ENCODE data around the gene LMAN2. TPM values are rescaled to one million over a fixed set of nuclear protein-coding genes. Genes with fewer than 3 reads are reported as not detected.

The LMAN2 gene
- total RNA-seq, 2 experiments from 2014 or later: 74.5 to 92.1 TPM

- H3K4me1 Mint-ChIP-seq: peaks cover 42% of the 10 kb centered on the region
- POLR2A ChIA-PET: interaction anchor here (0.7 to 2.2 kb wide), 12 partner anchors 9 to 226 kb away, joined by 3 to 20 read pairs (median 4); partner anchors contain the start of genes GRK6 and LMAN2
- DNase-seq: peak; percentile 76
- intact Hi-C loops (cut with DNase I, micrococcal nuclease): loop anchor here (1.0 to 10.0 kb wide), 13 partner anchors 10 to 275 kb away; partner anchors contain the start of genes LMAN2 (in 2 of the 2), GRK6 (in 1 of the 2) and MXD3 (in 1 of the 2)
- no peaks in the 10 kb centered on the region for H3K9me3 Mint-ChIP-seq (ENCODE audit: low read depth)
- H3K4me3 Mint-ChIP-seq: peak overlapping the region; percentile 38
- CTCF ChIA-PET: interaction anchor here (0.6 to 13.1 kb wide), 37 partner anchors 10 to 700 kb away, joined by 3 to 195 read pairs (median 7); partner anchors contain the start of genes GRK6, LMAN2, PDLIM7 and PFN3
- peaks cover 1% of the 10 kb centered on the region for H3K27me3 Mint-ChIP-seq
- H3K27ac Mint-ChIP-seq: peak overlapping the region; percentile 87
- no peaks in the 10 kb centered on the region for H3K36me3 Mint-ChIP-seq (ENCODE audit: low read depth)
- peak; percentile 77 for ATAC-seq
Measured at GRCh38 chr5:177389241-177390169, 38.0 kb upstream of the LMAN2 start.

GRCh38 chr5:177388521-177389052, 37.1 kb upstream of the LMAN2 start:
- peaks cover 1% of the 10 kb centered on the region for H3K27me3 Mint-ChIP-seq
- H3K4me1 Mint-ChIP-seq: peaks cover 43% of the 10 kb centered on the region
- no peaks in the 10 kb centered on the region for H3K36me3 Mint-ChIP-seq (ENCODE audit: low read depth)
- intact Hi-C loops (cut with DNase I, micrococcal nuclease): loop anchor here (1.0 to 10.0 kb wide), 4 partner anchors 9 to 74 kb away; partner anchors contain the start of genes LMAN2 (in 1 of the 2) and MXD3 (in 1 of the 2)
- CTCF ChIA-PET: interaction anchor here (0.6 to 13.1 kb wide), 18 partner anchors 9 to 701 kb away, joined by 3 to 195 read pairs (median 8); partner anchors contain the start of genes PDLIM7, PFN3 and RGS14
- DNase-seq (no peak), ATAC-seq (no peak)
- no peaks in the 10 kb centered on the region for H3K9me3 Mint-ChIP-seq (ENCODE audit: low read depth)
- POLR2A ChIA-PET: interaction anchor here (1.4 to 2.2 kb wide), 2 partner anchors 9 to 38 kb away, joined by 5 to 7 read pairs; partner anchors contain the start of gene GRK6
- peak overlapping the region; percentile 5 for H3K27ac Mint-ChIP-seq
- no peak overlapping the region for H3K4me3 Mint-ChIP-seq

GRCh38 chr5:177387405-177387804, 35.9 kb upstream of the LMAN2 start:
- POLR2A ChIA-PET: no interaction called here
- intact Hi-C loops (cut with DNase I, micrococcal nuclease): loop anchor here in 1 of 2 experiments (5.0 to 10.0 kb wide), 2 partner anchors 35 to 73 kb away; partner anchors contain the start of genes LMAN2 and MXD3
- ATAC-seq: no peak
- DNase-seq: no peak
- H3K9me3 Mint-ChIP-seq (ENCODE audit: low read depth): no peaks in the 10 kb centered on the region
- H3K4me1 Mint-ChIP-seq: peaks cover 50% of the 10 kb centered on the region
- H3K36me3 Mint-ChIP-seq (ENCODE audit: low read depth): no peaks in the 10 kb centered on the region
- H3K27me3 Mint-ChIP-seq: peaks cover 1% of the 10 kb centered on the region
- CTCF ChIA-PET: interaction anchor here (0.9 to 13.1 kb wide), 3 partner anchors 15 to 27 kb away, joined by 3 to 195 read pairs (median 5); partner anchors contain the start of gene PFN3
- H3K27ac Mint-ChIP-seq: no peak overlapping the region
- no peak overlapping the region for H3K4me3 Mint-ChIP-seq

GRCh38 chr5:177386542-177386941, 35.1 kb upstream of the LMAN2 start:
- no peak for DNase-seq
- Mint-ChIP-seq H3K4me1 (peaks cover 52% of the 10 kb centered on the region), H3K27ac (no peak overlapping the region), H3K36me3 (ENCODE audit: low read depth) (no peaks in the 10 kb centered on the region), H3K4me3 (no peak overlapping the region), H3K9me3 (ENCODE audit: low read depth) (no peaks in the 10 kb centered on the region), H3K27me3 (peaks cover 1% of the 10 kb centered on the region)
- ChIA-PET CTCF (interaction anchor here (0.6 to 13.1 kb wide), 3 partner anchors 15 to 500 kb away, joined by 3 to 195 read pairs (median 3); partner anchors contain the start of gene PFN3), POLR2A (no interaction called here)
- no peak for ATAC-seq
- intact Hi-C loops (cut with DNase I, micrococcal nuclease): loop anchor here in 1 of 2 experiments (5.0 to 10.0 kb wide), 2 partner anchors 34 to 72 kb away; partner anchors contain the start of genes LMAN2 and MXD3

- ChIA-PET POLR2A (interaction anchor here (0.6 kb wide), 1 partner anchor 62 kb away, joined by 3 read pairs; no protein-coding TSS in a partner anchor), CTCF (interaction anchor here (13.1 kb wide), 1 partner anchor 17 kb away, joined by 195 read pairs; the partner anchor contains the start of gene PFN3)
- no peak overlapping the region for H3K27ac Mint-ChIP-seq
- DNase-seq (no peak), ATAC-seq (no peak)
- H3K4me1 Mint-ChIP-seq: peaks cover 47% of the 10 kb centered on the region
- no peaks in the 10 kb centered on the region for H3K36me3 Mint-ChIP-seq (ENCODE audit: low read depth)
- H3K27me3 Mint-ChIP-seq: peaks cover 1% of the 10 kb centered on the region
- intact Hi-C loops (cut with DNase I, micrococcal nuclease): loop anchor here in 1 of 2 experiments (5.0 to 10.0 kb wide), 2 partner anchors 33 to 71 kb away; partner anchors contain the start of genes LMAN2 and MXD3
- no peaks in the 10 kb centered on the region for H3K9me3 Mint-ChIP-seq (ENCODE audit: low read depth)
- no peak overlapping the region for H3K4me3 Mint-ChIP-seq
Measured at GRCh38 chr5:177385720-177386119, 34.3 kb upstream of the LMAN2 start.

GRCh38 chr5:177384134-177384533, 32.7 kb upstream of the LMAN2 start, which contains the start of gene SLC34A1:
TSS of gene SLC34A1 (plus strand) at chr5:177384434. CDS start at chr5:177385742, 1,308 bp downstream.
- no peak within 1 kb of the TSS for H3K4me3 Mint-ChIP-seq
- DNase-seq (no peak), ATAC-seq (no peak)
- H3K36me3 Mint-ChIP-seq (ENCODE audit: low read depth): no peaks in the 10 kb centered on the region
- peaks cover 1% of the 10 kb centered on the region for H3K27me3 Mint-ChIP-seq
- intact Hi-C loops (cut with DNase I, micrococcal nuclease): loop anchor here in 1 of 2 experiments (10.0 kb wide), 1 partner anchor 69 kb away; the partner anchor contains the start of gene MXD3
- no peaks in the 10 kb centered on the region for H3K9me3 Mint-ChIP-seq (ENCODE audit: low read depth)
- peak within 1 kb of the TSS; percentile 51 for H3K27ac Mint-ChIP-seq
- peaks cover 41% of the 10 kb centered on the region for H3K4me1 Mint-ChIP-seq
- ChIA-PET POLR2A (interaction anchor here (0.6 kb wide), 1 partner anchor 126 kb away, joined by 3 read pairs; no protein-coding TSS in a partner anchor), CTCF (interaction anchor here (0.6 to 13.1 kb wide), 6 partner anchors 9 to 270 kb away, joined by 3 to 195 read pairs (median 4); partner anchors contain the start of gene PFN3)

- DNase-seq (no peak), ATAC-seq (no peak)
- H3K27ac Mint-ChIP-seq: no peak overlapping the region
- H3K4me1 Mint-ChIP-seq: peaks cover 34% of the 10 kb centered on the region
- no peaks in the 10 kb centered on the region for H3K9me3 Mint-ChIP-seq (ENCODE audit: low read depth)
- H3K36me3 Mint-ChIP-seq (ENCODE audit: low read depth): no peaks in the 10 kb centered on the region
- intact Hi-C loops (cut with DNase I, micrococcal nuclease): loop anchor here in 1 of 2 experiments (10.0 kb wide), 1 partner anchor 68 kb away; the partner anchor contains the start of gene MXD3
- ChIA-PET CTCF (interaction anchor here (0.7 to 13.1 kb wide), 16 partner anchors 7 to 104 kb away, joined by 3 to 195 read pairs (median 4); partner anchors contain the start of genes LMAN2 and PFN3), POLR2A (interaction anchor here (0.8 kb wide), 1 partner anchor 11 kb away, joined by 3 read pairs; no protein-coding TSS in a partner anchor)
- peaks cover 1% of the 10 kb centered on the region for H3K27me3 Mint-ChIP-seq
- H3K4me3 Mint-ChIP-seq: no peak overlapping the region
Measured at GRCh38 chr5:177383181-177383580, 31.7 kb upstream of the LMAN2 start.

- CTCF ChIA-PET: interaction anchor here (0.7 to 13.1 kb wide), 15 partner anchors 7 to 105 kb away, joined by 3 to 195 read pairs (median 4); partner anchors contain the start of genes LMAN2 and PFN3
- Mint-ChIP-seq H3K4me3 (no peak overlapping the region), H3K9me3 (ENCODE audit: low read depth) (no peaks in the 10 kb centered on the region), H3K4me1 (peaks cover 31% of the 10 kb centered on the region), H3K27me3 (peaks cover 1% of the 10 kb centered on the region), H3K27ac (peak overlapping the region; percentile 26), H3K36me3 (ENCODE audit: low read depth) (no peaks in the 10 kb centered on the region)
- DNase-seq (peak; percentile 64), ATAC-seq (peak; percentile 34)
- intact Hi-C loops (cut with DNase I, micrococcal nuclease): loop anchor here in 1 of 2 experiments (10.0 kb wide), 1 partner anchor 68 kb away; the partner anchor contains the start of gene MXD3
- POLR2A ChIA-PET: interaction anchor here (0.8 kb wide), 1 partner anchor 11 kb away, joined by 3 read pairs; no protein-coding TSS in a partner anchor
Measured at GRCh38 chr5:177382423-177383029, 31.1 kb upstream of the LMAN2 start.

GRCh38 chr5:177380805-177381126, 29.3 kb upstream of the LMAN2 start:
- DNase-seq (no peak), ATAC-seq (no peak)
- ChIA-PET CTCF (interaction anchor here (1.9 to 7.1 kb wide), 2 partner anchors 9 to 12 kb away, joined by 6 to 48 read pairs; no protein-coding TSS in a partner anchor), POLR2A (interaction anchor here (0.6 to 1.5 kb wide), 2 partner anchors 9 to 32 kb away, joined by 3 read pairs; no protein-coding TSS in a partner anchor)
- Mint-ChIP-seq H3K4me1 (peaks cover 34% of the 10 kb centered on the region), H3K36me3 (ENCODE audit: low read depth) (no peaks in the 10 kb centered on the region), H3K27me3 (peaks cover 1% of the 10 kb centered on the region), H3K4me3 (no peak overlapping the region), H3K27ac (no peak overlapping the region), H3K9me3 (ENCODE audit: low read depth) (no peaks in the 10 kb centered on the region)
- intact Hi-C loops (cut with DNase I, micrococcal nuclease): loop anchor here in 1 of 2 experiments (10.0 kb wide), 1 partner anchor 66 kb away; the partner anchor contains the start of gene MXD3

Measured in activated CD4-positive, alpha-beta T cell treated with anti-CD3 and anti-CD28 coated beads for 36 hours (primary cell).